22Rv1 (cell line): ENCODE measurements around the gene CHMP1A.

Experiments used
- H3K27ac ChIP-seq: fragments of 450-650 bp; 2 replicates; pipeline ENCODE4 v1.5.1; 2017
- ZFX ChIP-seq: fragments of 450-650 bp; IDR thresholded peaks from 2 replicates; pipeline ENCODE4 v1.6.1; 2017; ENCODE audit warnings: antibody characterized with exemption, borderline replicate concordance
- TF ChIP-seq, protein P1 (sequence below): fragments of 450-650 bp; IDR thresholded peaks from 2 replicates; pipeline ENCODE4 v1.5.1; 2017; ENCODE audit warnings: mild to moderate bottlenecking

CHMP1A gene

DNA sequence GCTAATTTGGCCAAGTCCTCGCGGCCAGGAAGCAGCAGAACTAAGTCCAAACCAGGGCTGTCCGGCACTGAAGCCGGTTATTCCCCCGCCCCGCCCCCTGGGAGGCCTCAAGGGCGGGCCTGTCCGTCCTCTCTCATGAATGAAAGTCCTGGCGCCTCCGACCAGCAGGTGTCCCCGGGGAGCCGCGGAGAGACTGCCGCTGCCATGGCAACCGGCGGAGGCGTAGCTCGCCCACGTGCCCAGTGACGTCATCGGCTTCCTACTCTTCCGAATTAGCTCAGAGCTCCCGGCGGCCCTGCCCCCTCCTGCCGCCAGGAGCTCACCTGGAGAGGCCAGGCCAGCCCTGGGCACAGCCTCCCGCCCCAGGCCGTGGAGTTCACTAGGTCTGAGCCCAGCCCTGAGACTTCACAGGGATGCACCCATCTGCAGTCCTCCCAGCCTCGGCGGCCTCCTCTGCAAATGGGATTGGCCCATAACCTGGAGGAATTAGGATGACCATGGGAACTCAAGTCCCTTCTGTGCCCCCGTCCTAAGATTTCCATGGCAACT is 42.7 kb upstream of the CHMP1A start:
- TF ChIP-seq ZFX, result no peak
- TF ChIP-seq, protein P1, sequence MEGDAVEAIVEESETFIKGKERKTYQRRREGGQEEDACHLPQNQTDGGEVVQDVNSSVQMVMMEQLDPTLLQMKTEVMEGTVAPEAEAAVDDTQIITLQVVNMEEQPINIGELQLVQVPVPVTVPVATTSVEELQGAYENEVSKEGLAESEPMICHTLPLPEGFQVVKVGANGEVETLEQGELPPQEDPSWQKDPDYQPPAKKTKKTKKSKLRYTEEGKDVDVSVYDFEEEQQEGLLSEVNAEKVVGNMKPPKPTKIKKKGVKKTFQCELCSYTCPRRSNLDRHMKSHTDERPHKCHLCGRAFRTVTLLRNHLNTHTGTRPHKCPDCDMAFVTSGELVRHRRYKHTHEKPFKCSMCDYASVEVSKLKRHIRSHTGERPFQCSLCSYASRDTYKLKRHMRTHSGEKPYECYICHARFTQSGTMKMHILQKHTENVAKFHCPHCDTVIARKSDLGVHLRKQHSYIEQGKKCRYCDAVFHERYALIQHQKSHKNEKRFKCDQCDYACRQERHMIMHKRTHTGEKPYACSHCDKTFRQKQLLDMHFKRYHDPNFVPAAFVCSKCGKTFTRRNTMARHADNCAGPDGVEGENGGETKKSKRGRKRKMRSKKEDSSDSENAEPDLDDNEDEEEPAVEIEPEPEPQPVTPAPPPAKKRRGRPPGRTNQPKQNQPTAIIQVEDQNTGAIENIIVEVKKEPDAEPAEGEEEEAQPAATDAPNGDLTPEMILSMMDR, result peak; percentile 81
- H3K27ac ChIP-seq, result peak overlapping the region; percentile 98

DNA sequence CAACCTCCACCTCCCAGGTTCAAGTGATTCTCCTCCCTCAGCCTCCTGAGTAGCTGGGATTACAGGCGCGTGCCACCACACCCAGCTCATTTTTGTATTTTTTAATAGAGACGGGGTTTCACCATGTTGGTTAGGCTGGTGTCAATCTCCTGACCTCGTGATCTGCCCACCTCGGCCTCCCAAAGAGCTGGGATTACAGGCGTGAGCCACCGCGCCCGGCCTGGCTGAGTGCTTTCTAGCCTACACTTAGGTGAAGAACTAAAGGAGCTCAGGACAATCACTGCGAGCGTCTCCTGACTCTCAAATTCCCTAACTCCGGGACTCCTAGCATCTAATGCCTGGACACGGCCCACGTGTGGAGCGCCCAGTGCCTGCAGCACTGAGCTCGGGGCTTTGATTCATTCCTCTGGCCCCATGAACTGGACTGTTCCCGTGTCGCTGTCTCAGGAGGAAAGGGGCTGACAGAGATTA is 42.2 kb upstream of the CHMP1A start:
- H3K27ac ChIP-seq, result peak overlapping the region; percentile 98

DNA sequence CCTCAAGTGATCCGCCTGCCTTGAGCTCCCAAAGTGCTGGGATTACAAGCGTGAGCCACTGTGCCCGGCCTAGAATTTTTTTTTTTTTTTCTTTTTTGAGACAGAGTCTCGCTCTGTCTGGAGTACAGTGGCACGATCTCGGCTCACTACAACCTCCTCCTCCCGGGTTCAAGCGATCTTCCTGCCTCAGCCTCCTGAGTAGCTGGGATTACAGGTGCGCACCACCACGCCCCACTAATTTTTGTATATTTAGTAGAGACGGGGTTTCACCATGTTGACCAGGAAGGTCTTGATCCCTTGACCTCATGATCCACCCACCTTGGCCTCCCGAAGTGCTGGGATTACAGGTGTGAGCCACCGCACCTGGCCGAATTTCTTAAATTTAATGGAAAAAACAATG is 41.2 kb upstream of the CHMP1A start:
- peak overlapping the region; percentile 98 for H3K27ac ChIP-seq

DNA sequence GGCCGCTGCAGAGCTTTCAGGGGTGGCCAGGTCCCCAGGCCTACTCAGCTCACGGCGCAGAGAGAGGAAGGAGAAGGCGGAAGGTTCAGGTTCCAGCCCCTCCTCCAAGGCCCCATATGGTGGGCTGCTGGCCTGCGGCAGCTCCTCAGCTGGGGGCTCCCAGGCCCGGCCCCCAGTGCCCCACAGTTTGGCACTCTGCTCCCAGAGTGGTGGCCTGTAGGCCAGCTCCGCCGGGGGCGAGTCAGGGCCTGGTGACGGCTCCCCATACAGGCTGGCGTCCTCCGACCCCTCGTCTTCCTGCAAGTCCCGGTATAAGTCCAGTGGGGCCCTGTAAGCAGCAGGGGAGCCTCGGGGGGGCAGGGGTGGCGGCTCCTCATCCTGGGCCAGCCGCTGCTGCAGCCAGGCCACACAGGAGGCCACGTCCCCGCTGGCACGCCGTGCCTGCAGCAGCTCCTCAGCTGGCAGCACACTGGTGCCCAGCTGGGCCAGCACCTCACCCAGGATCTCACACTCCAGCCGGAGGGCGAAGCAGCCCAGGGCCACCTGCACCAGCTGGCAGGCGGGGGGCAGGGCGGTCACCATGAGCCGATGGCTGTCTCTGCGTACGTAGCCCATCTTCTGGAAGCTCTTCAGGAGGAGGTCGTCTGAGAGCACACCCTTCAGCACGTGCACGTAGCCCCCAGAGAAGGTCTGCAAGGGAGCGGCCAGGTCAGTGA is 40.3 kb upstream of the CHMP1A start:
- peak overlapping the region; percentile 98 for H3K27ac ChIP-seq
- TF ChIP-seq ZFX, result no peak
- TF ChIP-seq, protein P1, result no peak

DNA sequence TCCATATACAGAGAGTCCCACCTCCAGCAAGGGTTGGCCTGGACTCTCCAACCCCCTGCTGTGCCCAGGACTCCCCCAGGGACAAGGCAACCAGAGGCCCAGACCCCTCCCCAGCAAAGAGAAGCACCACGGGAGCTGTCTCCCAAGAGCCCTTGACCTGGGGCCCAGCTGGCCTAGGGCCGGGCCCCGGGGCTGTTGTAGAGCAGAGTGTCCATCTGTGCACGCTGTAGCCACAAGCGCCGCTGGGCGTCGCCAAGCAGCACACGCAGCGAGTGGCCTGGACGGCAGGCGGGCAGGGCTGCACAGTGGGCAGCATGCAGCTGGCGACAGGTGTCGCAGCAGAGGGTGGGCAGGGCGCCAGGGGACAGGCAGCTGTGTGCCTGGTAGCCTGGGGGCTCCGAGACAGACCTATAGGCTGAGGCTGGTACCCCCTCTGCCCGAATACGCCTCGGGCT is 39.7 kb upstream of the CHMP1A start:
- H3K27ac ChIP-seq, result peak overlapping the region; percentile 98
- TF ChIP-seq ZFX, result no peak
- TF ChIP-seq, protein P1, result no peak

DNA sequence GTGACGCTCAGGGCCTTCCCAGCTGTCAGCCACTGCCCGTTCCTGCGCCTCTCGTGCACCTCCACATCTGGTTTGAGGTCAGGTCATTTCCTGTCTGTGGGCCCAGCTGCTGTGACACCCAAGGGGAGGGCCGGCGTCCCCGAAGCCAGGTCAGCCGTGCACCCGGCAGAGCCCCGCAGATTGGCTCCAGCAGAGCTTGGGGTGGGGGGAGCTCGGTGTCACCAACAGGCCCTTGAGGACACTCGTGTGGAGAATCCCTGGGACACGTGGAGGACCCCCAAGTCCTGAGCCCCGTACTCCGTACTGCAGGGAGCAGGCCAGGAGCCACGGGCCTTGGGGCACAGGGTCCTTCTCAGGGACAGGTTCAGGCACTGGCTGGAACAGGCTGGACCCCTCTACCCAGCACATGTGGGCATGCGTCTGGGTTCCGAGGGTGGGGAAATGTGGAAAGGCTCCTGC is 39.2 kb upstream of the CHMP1A start:
- peak overlapping the region; percentile 98 for H3K27ac ChIP-seq
- TF ChIP-seq, protein P1, result no peak
- no peak for TF ChIP-seq ZFX

DNA sequence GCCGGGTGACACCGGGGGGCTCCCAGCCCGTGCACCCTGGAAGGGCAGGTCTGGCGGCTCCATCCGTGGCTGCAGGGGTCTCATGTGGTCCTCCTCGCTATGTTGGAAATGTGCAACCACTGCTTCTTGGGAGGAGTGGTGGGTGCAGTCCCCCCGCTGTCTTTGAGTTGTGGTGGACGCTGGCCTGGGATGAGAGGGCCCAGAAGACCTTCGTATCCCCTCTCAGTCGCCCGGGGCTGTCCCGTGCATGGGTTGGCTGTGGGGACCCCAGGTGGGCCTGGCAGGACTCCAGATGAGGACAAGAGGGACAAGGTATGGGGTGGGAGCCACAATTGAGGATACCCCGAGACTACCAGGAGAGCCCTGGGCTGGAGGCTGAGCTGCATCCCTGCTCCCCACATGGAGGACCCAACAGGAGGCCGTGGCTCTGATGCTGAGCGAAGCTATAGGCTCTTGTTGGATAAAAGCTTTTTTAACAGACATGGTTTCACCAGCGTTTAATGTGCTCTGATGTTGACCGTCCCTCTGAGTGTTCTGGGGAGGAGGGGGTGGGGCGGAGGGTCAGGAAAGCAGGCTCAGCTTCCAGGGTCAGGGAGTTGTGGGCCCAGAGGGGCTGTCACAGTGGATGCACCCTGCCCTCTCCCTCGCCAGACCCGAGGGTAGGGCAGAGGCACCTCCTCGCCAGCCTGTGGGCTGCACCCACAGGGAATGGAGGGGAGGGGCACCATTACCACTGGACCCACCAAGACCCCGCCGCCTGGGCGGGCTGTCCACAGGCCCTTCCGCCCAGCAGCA is 38.6 kb upstream of the CHMP1A start:
- peak overlapping the region; percentile 98 for H3K27ac ChIP-seq
- no peak for TF ChIP-seq ZFX
- TF ChIP-seq, protein P1, result no peak
